Progenitor cell of endocrine pancreas (in vitro differentiated cells): ENCODE results near the gene TTC28. TPM values are rescaled to one million over a fixed set of nuclear protein-coding genes. Genes with fewer than 3 reads are reported as not detected.

Experiments used
- DNase-seq: peaks from one replicate; pipeline ENCODE4 v3.0.0; 2021; ENCODE audit warnings: low spot score; ENCODE audit not compliant: unreplicated experiment
- H3K27ac Mint-ChIP-seq: 2 replicates; pipeline ENCODE4 v1.8.0; 2021; ENCODE audit warnings: mild to moderate bottlenecking, moderate library complexity, mixed read lengths
- H3K27me3 Mint-ChIP-seq: 2 replicates; pipeline ENCODE4 v1.8.0; 2021; ENCODE audit warnings: mixed read lengths
- H3K36me3 Mint-ChIP-seq: 2 replicates; pipeline ENCODE4 v1.8.0; 2022; ENCODE audit warnings: mixed read lengths; ENCODE audit not compliant: insufficient read depth
- H3K4me1 Mint-ChIP-seq: 2 replicates; pipeline ENCODE4 v1.8.0; 2021; ENCODE audit warnings: low read depth, mixed read lengths
- H3K4me3 Mint-ChIP-seq: 2 replicates; pipeline ENCODE4 v1.8.0; 2021; ENCODE audit warnings: low read depth, mild to moderate bottlenecking, moderate library complexity, mixed read lengths
- H3K9me3 Mint-ChIP-seq: 2 replicates; pipeline ENCODE4 v1.8.0; 2021; ENCODE audit warnings: low read depth, mixed read lengths
- CTCF ChIP-seq: fragments of 200-600 bp; sonication (generic); IDR thresholded peaks from one replicate; pipeline ENCODE4 v1.5.0; 2021; ENCODE audit warnings: antibody characterized with exemption, mild to moderate bottlenecking; ENCODE audit not compliant: unreplicated experiment
- microRNA-seq: library from miRNA; unstranded; fragments of <30 nt; microRNA quantifications from one replicate; pipeline ENCODE4 v1.1.0, GENCODE V29; 2020; ENCODE audit warnings: borderline number of aligned reads; ENCODE audit not compliant: unreplicated experiment
- total RNA-seq: library from RNA; stranded (reverse); gene quantifications from 2 replicates; pipeline ENCODE4 v1.2.1, GENCODE V29; 2021

TTC28 gene
- total RNA-seq, 1 donor from 2014 or later: 35.2 TPM

GRCh38 chr22:27930331-27931060 is 749.1 kb downstream of the TTC28 start:
- no peak for DNase-seq
- H3K27ac Mint-ChIP-seq: no peak overlapping the region
- H3K9me3 Mint-ChIP-seq: peaks cover 4% of the 10 kb centered on the region
- peaks cover 5% of the 10 kb centered on the region for H3K4me1 Mint-ChIP-seq
- H3K27me3 Mint-ChIP-seq: no peaks in the 10 kb centered on the region
- no peak for TF ChIP-seq CTCF
- no peak overlapping the region for H3K4me3 Mint-ChIP-seq
- H3K36me3 Mint-ChIP-seq: peaks cover 2% of the 10 kb centered on the region

Small RNA genes within 50 kb of the gene (microRNA-seq; reads per million reads assigned to microRNA genes)
- gene MIR5739: not detected

Other genes with a start within 250 kb of the TTC28 start
- gene CHEK2, start 62.0 kb upstream of the TTC28 start, total RNA-seq: 24.1 and 25.6 TPM in 2 replicates
- 15.3 and 18.5 TPM in 2 replicates for gene HSCB, start 62.2 kb upstream of the TTC28 start, total RNA-seq
- 39.9 and 40.4 TPM in 2 replicates for gene CCDC117, start 92.9 kb upstream of the TTC28 start, total RNA-seq
- 126 and 130 TPM in 2 replicates for gene XBP1, start 120.7 kb upstream of the TTC28 start, total RNA-seq
- 7.5 and 9.5 TPM in 2 replicates for gene ZNRF3, start 203.7 kb upstream of the TTC28 start, total RNA-seq